ENCODE data around the gene GPC6. TPM values are rescaled to one million over a fixed set of nuclear protein-coding genes. Genes with fewer than 3 reads are reported as not detected.

Gene GPC6
- total RNA-seq, 1 experiment from 2014 or later, result not detected

GRCh38 chr13:94113245-94113644 lies 886.6 kb downstream of the GPC6 start:
- DNase-seq, result no peak
- intact Hi-C loops (cut with micrococcal nuclease; ENCODE audit: unreplicated experiment), result no loop called here
- Mint-ChIP-seq H3K27me3 (ENCODE audit: unreplicated experiment) (no peaks in the 10 kb centered on the region), H3K9me3 (ENCODE audit: low read depth, unreplicated experiment) (peaks cover 3% of the 10 kb centered on the region), H3K36me3 (ENCODE audit: insufficient read depth, unreplicated experiment) (no peaks in the 10 kb centered on the region), H3K4me1 (ENCODE audit: low read depth, unreplicated experiment) (no peaks in the 10 kb centered on the region), H3K27ac (ENCODE audit: unreplicated experiment) (no peak overlapping the region), H3K4me3 (ENCODE audit: low read depth, unreplicated experiment) (no peak overlapping the region)
- no peak for TF ChIP-seq CTCF (IDR thresholded peaks at IDR 0.05; ENCODE audit: unreplicated experiment)
- no TSS peak for BruUV-seq (replicated peaks)
- CTCF ChIA-PET, result no interaction called here

DNA sequence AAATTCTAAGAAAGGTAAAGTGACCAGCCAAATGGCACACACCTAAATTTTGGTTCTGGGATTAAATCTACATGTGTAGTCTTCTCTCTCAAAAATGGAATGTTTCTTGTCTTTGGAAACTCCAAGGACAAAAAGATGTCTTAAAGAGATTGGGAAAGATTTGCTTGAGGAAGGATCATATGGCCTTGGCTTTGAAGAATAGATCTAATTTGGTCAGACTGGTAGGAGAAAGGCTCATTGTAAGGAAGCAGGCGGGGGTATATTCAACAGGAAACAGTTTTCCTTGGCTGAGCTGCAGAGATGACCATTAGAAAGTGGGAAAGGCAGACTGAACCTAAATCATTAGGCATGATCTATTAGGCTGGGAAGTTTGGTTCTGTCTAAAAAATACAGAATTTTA lies 887.6 kb downstream of the GPC6 start:
- peaks cover 3% of the 10 kb centered on the region for H3K9me3 Mint-ChIP-seq (ENCODE audit: low read depth, unreplicated experiment)
- CTCF ChIA-PET, result no interaction called here
- intact Hi-C loops (cut with micrococcal nuclease; ENCODE audit: unreplicated experiment), result no loop called here

DNA sequence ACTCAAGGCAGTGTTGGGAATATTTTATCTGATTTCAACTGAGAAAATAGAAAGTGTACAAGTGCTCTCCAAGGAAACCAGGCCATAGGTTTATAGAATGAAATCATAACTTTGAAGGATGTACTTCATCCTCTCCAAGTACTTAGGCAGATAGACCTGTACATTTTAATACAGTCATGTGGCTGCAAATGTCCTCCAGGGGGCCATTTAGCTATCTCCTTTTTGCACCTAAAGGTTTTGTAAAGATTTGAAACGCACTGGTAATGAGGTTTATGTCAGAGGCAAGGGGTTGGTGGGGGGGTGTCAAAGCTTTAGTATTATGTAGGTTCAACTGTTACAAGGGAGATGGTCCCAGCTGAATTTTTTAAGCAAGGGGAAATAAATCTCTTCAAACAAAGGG lies 888.4 kb downstream of the GPC6 start:
- no peaks in the 10 kb centered on the region for H3K27me3 Mint-ChIP-seq (ENCODE audit: unreplicated experiment)
- H3K36me3 Mint-ChIP-seq (ENCODE audit: insufficient read depth, unreplicated experiment), result no peaks in the 10 kb centered on the region
- no peak for DNase-seq
- no peak for TF ChIP-seq CTCF (IDR thresholded peaks at IDR 0.05; ENCODE audit: unreplicated experiment)
- H3K4me3 Mint-ChIP-seq (ENCODE audit: low read depth, unreplicated experiment), result no peak overlapping the region
- no peaks in the 10 kb centered on the region for H3K4me1 Mint-ChIP-seq (ENCODE audit: low read depth, unreplicated experiment)
- no peak overlapping the region for H3K27ac Mint-ChIP-seq (ENCODE audit: unreplicated experiment)
- intact Hi-C loops (cut with micrococcal nuclease; ENCODE audit: unreplicated experiment), result no loop called here
- CTCF ChIA-PET, result no interaction called here
- no TSS peak for BruUV-seq (replicated peaks)
- peaks cover 2% of the 10 kb centered on the region for H3K9me3 Mint-ChIP-seq (ENCODE audit: low read depth, unreplicated experiment)

More for the DNA sequence above, 887.6 kb downstream of the GPC6 start:
- BruUV-seq (replicated peaks), result no TSS peak
- DNase-seq, result no peak
- Mint-ChIP-seq H3K4me1 (ENCODE audit: low read depth, unreplicated experiment) (no peaks in the 10 kb centered on the region), H3K4me3 (ENCODE audit: low read depth, unreplicated experiment) (no peak overlapping the region), H3K27me3 (ENCODE audit: unreplicated experiment) (no peaks in the 10 kb centered on the region), H3K36me3 (ENCODE audit: insufficient read depth, unreplicated experiment) (no peaks in the 10 kb centered on the region), H3K27ac (ENCODE audit: unreplicated experiment) (no peak overlapping the region)
- no peak for TF ChIP-seq CTCF (IDR thresholded peaks at IDR 0.05; ENCODE audit: unreplicated experiment)

- DNase-seq, result no peak
- H3K9me3 Mint-ChIP-seq (ENCODE audit: low read depth, unreplicated experiment), result peaks cover 2% of the 10 kb centered on the region
- H3K4me3 Mint-ChIP-seq (ENCODE audit: low read depth, unreplicated experiment), result no peak overlapping the region
- no peaks in the 10 kb centered on the region for H3K27me3 Mint-ChIP-seq (ENCODE audit: unreplicated experiment)
- CTCF ChIA-PET, result no interaction called here
- intact Hi-C loops (cut with micrococcal nuclease; ENCODE audit: unreplicated experiment), result no loop called here
- no peaks in the 10 kb centered on the region for H3K4me1 Mint-ChIP-seq (ENCODE audit: low read depth, unreplicated experiment)
- no peak overlapping the region for H3K27ac Mint-ChIP-seq (ENCODE audit: unreplicated experiment)
- BruUV-seq (replicated peaks), result no TSS peak
- H3K36me3 Mint-ChIP-seq (ENCODE audit: insufficient read depth, unreplicated experiment), result no peaks in the 10 kb centered on the region
- TF ChIP-seq CTCF (IDR thresholded peaks at IDR 0.05; ENCODE audit: unreplicated experiment), result no peak
Observed at GRCh38 chr13:94119360-94119936, 892.8 kb downstream of the GPC6 start.

All from Calu3 (cell line).